ENCODE data around the gene GCLM.
A peak's percentile ranks its signal among the peaks of the same experiment; 100 is the strongest.
"Not testable (repeated sequence)": the region's sequence is repeated elsewhere in the genome, so short reads cannot be mapped to it uniquely, and the experiment has no call there.

Gene GCLM

DNA sequence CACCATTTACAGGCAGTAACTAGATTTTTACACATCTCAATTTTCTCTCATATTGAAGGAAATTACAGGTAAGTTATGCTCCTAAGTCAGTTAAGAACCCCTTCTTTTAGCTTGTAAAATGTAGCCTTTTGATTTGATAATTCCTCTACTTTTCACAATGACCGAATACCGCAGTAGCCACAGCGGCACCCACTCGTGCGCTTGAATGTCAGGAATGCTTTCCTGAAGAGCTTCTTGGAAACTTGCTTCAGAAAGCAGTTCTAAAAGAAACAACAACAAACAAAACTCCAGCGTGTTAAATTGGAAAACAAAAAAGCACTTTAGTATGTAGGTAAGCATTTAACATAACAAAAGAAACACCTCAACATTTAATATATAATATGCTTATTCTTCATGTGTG lies 20.3 kb downstream of the GCLM start:
- DNase-seq (ENCODE audit: low read depth), result no peak

DNA sequence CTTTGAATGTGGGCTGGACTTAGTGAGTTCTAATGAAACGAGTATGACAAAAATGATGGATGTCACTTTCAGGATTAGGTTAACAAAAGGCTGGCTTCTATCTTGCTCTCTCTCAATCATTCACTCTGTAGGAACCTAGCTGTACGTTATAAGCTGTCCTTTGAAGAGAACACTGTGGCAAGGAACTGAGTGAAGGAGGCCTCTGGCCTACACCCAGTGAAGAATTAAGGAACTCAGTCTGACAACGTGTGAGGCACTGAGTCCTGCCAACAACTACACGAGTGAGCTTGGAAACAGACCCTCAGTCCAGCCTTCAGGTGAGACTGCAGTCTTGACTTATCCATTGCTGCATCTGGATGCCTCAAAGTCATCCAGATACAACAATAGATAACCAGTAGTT lies 27.0 kb downstream of the GCLM start:
- DNase-seq (ENCODE audit: low read depth), result no peak

DNA sequence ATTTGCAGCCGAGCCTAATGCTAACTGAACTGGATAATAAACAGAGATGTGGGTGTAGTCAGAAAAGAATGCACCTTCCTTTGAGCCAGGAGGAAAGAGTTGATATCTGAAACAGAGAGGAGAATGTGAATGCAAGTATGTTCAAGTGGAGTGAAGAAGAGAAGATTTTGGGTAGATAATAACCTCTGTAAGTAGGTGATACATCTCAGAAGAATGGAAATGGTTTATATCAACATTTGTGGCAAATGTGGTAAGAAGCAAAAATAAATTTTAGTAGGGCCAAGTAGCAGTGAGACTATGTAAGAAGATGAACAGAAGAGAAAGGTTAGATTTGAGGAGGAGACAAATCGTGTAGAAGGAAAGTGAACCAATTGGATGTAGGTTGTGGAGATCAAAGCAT lies 28.5 kb downstream of the GCLM start:
- DNase-seq (ENCODE audit: low read depth), result no peak

DNA sequence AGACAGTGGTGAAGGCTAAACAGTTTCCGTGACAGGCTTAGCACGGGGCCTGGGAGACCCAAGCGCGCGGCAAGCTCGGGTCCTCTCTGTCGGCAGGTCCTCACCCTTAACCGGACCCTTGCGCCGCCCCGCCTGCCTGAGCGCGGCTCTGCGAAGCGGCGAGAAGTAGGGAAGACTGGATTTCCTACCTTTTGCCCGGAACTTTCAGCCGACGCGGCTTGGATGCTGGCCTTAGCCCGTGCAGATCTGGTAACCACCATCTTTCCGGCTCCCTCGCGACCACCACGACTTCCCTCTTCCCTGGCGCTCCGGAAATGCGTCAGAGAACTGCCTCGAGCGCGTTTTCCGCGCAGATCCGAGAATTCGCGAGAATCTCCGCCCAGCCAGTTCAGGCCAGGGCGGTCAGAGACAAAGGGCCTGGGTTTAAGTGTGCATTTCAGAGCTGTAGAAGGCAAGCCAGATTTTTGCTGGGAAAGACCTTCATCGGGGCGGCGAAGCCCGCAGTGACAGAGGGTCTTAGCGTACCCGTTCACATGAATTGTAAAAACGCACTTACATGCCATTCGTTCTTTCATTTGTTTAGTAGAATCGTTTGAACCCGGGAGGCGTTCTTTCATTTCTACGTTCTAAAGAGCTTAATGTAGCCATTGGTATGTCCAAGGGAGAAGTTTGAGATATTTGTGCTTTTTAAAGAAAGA lies 30.2 kb downstream of the GCLM start, which contains the start of gene DNTTIP2:
DNTTIP2 (minus strand) TSS at position 318 of the 698 bp plus-strand sequence; CDS start at position 260, 58 bp downstream.
- peak; percentile 78 for DNase-seq (ENCODE audit: low read depth)

DNA sequence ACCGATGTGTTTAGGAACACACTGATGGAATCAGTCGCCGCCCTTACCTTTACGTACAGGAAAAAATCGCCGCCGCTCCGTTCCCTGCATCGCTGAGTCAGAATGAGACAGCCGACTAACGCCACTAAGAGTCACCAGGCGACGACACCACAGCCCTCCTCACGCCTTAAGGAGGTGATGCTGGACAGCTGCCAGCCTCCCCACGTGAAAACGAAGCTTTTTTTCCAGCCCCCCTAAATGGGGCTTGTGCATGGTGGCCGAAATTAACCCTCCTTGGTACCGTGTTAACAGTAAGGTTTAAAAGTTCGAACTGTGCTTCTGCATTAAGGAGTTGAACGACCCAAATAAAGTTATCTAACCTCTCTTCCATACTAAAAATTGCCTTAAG lies 30.7 kb downstream of the GCLM start:
- peak; percentile 46 for DNase-seq (ENCODE audit: low read depth)

DNA sequence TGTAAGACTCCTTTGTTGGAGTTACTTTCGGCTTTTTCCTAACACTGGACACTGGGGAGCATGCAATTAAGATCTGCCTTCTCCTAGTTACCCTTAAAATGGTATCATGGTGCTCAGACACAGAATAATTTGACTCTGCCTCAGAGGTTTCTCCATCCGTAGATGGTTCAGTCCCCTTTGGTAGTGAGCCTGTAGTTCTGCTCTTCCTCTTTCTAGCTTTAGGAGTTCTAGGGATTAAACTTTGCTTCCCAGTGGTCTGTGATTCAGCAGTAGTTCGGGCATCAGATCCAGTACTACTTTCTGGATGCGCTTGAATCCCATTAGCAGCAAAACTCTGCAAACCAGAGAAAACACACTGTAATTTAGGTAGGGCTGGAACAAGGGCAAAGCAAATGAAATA lies 31.7 kb downstream of the GCLM start:
- no peak for DNase-seq (ENCODE audit: low read depth)

DNA sequence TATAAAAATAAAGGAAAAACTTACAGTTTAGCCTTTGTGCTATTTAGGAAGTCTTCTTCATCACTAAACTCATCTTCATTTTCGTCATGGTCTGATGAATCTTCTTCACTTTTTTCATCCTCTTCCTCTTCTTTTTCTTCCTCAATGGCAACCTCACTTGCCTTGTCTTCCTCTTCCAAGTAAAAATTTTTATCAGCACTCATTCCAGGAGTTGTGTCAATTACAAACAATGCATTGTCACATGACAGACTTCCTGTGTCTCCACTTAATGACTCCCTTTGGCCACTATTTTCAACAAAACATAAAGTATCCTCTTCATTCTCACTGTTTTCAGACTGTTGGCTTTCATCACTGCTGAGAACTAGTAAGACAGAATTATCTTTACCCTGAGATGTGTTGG lies 33.0 kb downstream of the GCLM start:
- no peak for DNase-seq (ENCODE audit: low read depth)

DNA sequence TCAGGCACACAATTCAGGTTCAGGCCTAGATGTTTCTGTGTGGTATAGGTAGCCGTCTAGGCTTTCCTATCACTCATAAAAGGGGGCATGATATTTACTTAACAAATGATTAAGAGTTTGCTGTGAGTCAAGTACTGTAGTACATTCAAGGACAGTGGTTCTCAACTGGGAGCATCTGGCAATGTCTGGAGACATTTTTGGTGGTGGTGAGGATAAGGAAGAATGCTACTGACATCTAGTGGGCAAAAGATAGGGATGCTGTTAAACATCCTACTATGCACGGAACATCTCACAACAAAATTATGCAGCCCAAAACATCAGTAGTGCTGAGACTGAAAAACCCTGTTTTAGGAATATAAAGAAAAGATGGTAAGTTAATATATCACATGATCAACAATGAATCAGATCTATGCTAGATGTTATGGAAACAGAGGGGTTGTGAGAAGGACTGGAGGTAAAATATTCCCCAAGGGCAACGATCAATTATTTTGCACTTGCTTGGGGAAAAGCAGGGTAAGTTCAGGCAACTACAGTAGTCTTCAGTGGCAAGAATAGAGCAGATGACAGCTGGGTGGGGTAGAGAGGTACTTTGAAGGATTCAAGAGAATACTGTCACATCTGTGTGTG lies 35.1 kb downstream of the GCLM start:
- no peak for DNase-seq (ENCODE audit: low read depth)

DNA sequence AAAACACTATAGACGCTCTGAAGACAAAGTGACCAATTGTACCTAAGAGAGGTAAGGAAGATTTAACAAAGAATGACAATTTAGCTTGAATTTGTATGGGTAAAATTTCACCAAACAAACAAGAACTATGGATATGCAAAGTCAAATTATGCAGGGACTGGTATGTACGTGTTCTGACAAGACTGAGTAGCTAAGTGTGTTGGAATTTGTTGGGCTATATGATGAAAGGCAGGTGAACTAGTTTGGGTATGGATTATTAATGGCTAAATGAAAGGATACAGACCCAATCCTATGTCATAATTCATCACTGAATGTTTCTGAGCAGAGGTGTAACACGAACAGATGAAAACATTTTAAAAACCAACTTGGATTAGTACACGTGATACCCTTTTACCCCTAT lies 37.9 kb downstream of the GCLM start:
- no peak for DNase-seq (ENCODE audit: low read depth)

DNA sequence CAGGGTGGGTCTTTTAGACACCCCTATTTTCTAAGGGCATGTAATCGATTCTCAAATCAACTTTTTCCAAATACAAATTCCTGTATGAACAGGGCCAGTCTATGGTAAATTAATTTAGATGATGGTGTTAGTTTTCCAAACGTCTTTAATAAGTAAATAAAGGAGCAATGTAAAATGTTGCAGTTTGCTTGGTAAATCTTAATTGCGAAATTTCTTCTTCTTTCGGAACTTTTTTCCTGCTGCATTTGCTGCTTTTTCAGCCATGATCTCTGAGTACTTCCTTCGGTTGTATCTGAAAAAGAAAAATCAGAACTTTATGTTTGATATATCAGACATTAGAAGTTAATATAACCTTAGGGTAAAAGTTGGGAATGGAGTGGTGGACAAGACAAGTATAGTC lies 39.6 kb downstream of the GCLM start:
- DNase-seq (ENCODE audit: low read depth), result no peak

DNA sequence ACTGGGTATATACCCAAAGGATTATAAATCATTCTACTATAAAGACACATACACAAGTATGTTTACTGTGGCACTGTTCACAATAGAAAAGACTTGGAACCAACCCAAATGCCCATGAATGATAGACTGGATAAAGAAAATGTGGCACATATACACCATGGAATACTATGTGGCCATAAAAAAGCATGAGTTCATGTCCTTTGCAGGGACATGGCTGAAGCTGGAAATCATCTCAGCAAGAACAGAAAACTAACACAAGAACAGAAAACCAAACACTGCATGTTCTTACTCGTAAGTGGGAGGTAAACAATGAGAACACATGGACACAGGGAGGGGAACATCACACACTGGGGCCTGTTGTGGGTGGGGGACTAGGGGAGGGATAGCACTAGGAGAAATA lies 40.7 kb downstream of the GCLM start:
- DNase-seq (ENCODE audit: low read depth), result not testable (repeated sequence)

DNA sequence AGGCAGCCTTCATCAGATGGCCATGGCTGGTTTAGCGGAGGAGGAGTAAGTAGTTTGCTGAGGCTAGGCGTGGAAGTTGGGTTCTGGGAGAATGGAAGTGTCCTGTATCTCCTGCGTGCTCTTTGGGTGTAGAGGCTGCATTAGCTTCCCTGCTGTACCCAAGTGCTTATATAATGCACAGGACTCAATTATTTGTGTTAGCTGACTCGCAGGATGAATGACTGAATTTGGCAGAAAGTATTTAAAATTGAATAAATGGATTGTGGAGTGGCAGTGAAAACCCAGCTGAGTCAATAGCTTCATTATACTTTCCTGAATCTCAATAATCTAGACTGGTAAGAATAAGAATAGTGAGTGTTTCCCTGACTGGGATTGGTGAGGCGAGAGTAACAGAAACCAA lies 44.0 kb downstream of the GCLM start:
- no peak for DNase-seq (ENCODE audit: low read depth)

DNA sequence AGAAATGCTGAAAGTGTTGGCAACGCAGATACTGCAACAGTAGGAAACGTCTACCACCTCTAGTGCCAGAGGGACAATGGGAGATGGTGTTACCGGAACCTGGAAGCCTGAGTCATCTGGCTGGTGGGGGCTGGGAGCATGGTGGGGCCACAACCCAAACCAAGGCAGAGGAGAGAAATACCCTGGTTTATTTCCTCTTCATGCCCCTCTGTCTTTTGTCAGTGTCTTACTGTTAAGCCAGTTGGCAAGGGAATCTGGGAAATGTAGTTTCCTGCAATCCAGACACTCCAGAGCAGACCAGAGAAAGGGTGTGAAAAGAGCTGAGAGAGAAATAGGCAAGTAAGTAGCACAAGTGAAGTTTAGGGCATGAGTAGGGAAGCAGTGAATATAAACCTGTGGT lies 45.1 kb downstream of the GCLM start:
- no peak for DNase-seq (ENCODE audit: low read depth)

DNA sequence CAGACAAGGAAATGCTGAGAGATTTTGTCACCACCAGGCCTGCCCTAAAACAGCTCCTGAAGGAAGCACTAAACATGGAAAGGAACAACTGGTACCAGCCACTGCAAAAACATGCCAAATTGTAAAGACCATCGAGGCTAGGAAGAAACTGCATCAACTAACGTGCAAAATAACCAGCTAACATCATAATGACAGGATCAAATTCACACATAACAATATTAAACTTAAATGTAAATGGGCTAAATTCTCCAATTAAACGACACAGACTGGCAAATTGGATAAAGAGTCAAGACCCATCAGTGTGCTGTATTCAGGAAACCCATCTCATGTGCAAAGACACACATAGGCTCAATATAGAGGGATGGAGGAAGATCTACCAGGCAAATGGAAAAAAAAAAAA lies 51.6 kb downstream of the GCLM start:
- DNase-seq (ENCODE audit: low read depth), result not testable (repeated sequence)

DNA sequence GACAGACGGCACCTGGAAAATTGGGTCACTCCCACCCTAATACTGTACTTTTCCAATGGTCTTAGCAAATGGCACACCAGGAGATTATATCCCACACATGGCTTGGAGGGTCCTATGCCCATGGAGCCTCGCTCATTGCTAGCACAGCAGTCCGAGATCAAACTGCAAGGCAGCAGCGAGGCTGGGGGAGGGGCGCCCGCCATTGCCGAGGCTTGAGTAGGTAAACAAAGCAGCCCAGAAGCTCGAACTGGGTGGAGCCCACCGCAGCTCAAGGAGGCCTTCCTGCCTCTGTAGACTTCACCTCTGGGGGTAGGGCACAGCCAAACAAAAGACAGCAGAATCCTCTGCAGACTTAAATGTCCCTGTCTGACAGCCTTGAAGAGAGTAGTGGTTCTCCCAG lies 53.2 kb downstream of the GCLM start:
- not testable (repeated sequence) for DNase-seq (ENCODE audit: low read depth)

DNA sequence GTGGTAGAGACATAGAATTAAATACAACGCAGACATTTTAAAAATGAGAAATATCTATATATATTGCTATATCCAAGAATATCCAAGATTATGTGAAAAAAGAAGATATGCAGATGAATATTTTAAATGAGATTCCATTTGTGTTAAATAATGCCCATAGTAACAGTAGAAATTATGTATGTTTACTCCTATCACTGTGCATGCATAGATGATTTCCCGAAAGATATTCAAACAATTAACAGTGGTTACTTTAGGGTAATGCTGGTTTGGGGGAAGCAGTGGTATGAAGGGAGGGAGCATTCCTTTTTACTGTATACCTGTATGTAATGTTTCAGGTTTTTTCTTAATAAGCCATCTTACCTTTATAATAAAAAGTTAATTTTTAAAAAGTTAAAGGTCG lies 55.3 kb downstream of the GCLM start:
- DNase-seq (ENCODE audit: low read depth), result no peak

DNA sequence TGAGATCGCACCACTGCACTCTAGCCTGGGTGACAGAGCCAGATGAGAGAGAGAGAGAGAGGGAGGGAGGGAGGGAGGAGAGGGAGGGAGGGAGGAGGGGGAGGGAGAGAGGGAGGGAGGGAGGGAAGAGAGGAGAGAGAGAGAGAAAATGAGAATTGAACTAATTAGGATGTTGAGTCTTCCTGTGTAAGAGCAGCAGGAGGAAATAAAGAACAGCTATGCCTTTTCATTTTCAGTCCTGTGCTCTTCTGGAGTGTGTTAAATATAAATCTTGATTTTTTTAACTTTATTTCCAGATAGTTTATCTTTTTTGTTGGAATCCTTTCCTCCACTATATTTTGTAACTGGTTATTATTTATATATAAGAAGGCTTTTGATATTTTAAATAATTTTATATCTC lies 57.4 kb downstream of the GCLM start:
- no peak for DNase-seq (ENCODE audit: low read depth)

DNA sequence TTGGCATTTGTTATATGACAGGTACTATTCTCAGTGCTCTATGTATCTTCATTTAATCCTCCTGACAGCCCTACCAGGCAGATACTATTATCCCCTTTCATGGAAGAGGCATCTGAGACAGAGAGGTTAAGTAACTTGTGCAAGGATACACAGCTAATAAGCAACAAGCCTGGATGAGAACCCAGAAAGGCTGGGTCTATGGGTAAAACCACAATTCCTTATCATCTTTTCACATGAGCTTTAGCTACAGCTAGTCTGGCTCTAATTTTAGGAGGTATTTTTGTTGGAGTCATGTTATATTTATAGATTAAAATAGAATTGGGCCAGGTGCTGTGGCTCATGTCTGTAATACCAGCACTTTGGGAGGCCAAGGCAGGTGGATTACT lies 57.9 kb downstream of the GCLM start:
- DNase-seq (ENCODE audit: low read depth), result no peak

DNA sequence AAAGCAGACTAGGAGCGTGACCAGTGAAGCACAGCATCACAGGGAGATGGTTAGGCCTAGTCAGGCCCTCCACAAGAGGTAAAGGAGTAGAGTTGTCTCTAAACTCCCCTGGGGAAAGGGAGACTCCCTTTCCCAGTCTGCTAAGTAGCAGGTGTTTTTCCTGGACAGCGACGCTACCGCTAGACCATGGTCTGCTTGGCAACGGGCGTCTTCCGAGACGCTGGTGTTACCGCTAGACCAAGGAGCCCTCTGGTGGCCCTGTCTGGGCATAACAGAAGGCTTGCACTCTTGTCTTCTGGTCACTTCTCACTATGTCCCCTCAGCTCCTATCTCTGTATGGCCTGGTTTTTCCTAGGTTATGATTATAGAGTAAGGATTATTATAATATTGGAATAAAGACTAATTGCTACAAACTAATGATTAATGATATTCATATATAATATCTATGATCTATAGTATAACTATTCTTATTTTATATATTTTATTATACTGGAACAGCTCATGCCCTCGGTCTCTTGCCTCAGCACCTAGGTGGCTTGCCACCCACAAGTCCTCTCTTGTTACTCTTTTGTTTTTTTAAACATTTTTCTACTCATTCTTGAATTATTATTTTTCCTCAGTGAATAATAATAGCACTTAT lies 58.4 kb downstream of the GCLM start:
- peak; percentile 16 for DNase-seq (ENCODE audit: low read depth)

DNA sequence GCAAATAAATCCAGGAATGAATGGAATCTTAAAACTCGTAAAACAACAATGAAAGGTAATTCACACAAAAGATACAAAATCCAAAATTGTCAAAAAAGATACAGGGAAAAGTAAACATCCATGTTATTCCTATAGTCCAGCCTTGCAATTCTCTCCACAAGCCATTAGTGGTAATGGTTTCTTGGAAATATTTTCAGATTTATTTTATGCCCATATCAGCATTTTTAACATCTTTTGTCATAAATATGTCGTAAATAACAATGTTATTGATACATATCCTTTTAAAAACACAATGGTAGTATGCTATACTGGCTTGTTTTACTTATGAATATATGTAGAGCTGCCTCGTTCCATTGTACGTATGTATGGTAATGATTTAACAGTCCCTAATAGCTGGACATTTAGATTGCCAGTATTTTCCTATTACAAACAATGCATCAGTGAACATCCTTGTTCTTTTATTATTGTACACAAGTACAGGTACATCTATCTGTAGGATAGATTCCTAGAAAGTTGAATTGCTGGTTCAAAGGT lies 60.8 kb downstream of the GCLM start:
- DNase-seq (ENCODE audit: low read depth), result no peak

DNA sequence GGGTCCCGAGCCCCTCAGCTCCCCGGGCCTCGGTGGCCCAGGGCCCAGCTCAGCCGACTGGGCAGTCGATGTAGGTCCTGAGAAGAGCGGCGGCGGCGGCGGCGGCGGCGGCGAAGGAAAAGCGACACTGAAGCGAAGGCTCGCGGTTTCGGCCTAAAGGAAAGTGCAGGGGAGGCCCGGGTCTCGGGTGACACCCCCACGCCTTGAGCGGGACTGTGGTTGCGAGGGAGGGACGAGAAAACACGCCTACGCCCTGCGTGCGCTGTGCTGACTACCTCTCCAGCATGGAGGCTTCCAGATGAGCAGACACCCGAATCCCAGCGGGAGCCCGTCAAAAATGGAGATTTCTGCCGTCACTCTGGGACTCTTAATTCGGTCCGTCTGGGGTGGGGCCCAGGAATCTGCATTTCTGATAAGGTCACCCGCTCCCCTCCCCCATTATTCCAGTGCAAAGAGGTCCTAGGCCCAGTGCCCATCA lies 61.4 kb downstream of the GCLM start:
- DNase-seq (ENCODE audit: low read depth), result peak; percentile 56

DNA sequence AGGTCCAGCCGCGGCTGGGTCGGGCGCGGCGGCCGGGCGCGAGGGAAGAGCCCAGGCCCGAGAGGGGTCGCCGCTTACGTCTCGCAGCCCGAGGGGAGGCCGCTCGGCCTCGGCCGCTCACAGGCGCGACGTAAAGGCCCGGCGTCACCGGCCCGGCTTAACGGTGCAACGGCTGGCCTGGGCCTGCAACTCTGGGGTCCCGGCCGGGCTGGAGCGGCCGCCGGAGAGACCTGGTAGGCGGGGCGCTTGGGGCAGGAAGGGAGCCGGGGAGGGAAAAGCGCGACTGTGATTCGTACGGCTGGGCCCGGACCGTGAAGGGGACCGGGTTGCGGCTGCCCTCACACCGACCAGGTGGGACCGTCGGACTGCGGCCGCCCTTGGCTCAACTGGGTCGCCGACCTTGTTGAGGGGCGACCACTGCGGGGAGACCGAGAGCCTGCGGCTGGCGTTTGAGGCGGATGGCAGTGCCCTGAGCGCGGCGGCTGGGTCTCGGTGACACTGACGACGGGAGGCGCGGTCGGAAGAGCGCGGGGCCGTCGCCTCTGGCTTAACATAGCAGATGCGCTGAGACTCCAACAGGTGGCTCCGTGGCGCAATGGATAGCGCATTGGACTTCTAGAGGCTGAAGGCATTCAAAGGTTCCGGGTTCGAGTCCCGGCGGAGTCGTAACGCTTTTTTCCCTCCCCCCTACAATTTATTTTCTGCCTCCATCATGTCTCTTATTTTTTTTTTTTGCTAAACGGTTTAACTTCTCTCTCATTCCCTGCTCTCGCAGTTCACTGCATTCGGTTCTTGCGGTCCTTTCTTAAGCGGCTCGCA lies 62.0 kb downstream of the GCLM start:
- peak; percentile 83 for DNase-seq (ENCODE audit: low read depth)

Measured in activated T-helper 1 cell treated with Interleukin-2 at 50 U/mL for 16 hours (primary cell).